Measurements from ENCODE around the gene KRTAP5-3. TPM values are rescaled to one million over a fixed set of nuclear protein-coding genes. Genes with fewer than 3 reads are reported as not detected.
A peak's percentile ranks its signal among the peaks of the same experiment; 100 is the strongest.

KRTAP5-3 gene
- polyA plus RNA-seq, 1 donor from 2014 or later = not detected

GRCh38 chr11:1570531-1570895, 37.8 kb downstream of the KRTAP5-3 start:
- Histone ChIP-seq H2AFZ (ENCODE audit: low read depth, low read length) (no peak overlapping the region), H3K4me3 (ENCODE audit: low read length) (peak overlapping the region; percentile 94), H3F3A (ENCODE audit: insufficient read depth, low read length, poor library complexity, severe bottlenecking) (peaks cover 4% of the 10 kb centered on the region), H3K4me2 (ENCODE audit: low read length) (peak overlapping the region; percentile 81), H3K36me3 (ENCODE audit: insufficient read depth, low read length) (no peaks in the 10 kb centered on the region), H3K9me2 (ENCODE audit: insufficient read depth, low read length) (no peaks in the 10 kb centered on the region), H3K27ac (ENCODE audit: low read length) (peak overlapping the region; percentile 85), H3K79me2 (replicated peaks; ENCODE audit: insufficient read depth, low read length) (peaks cover 75% of the 10 kb centered on the region), H3K9ac (ENCODE audit: low read length) (peak overlapping the region; percentile 97), H3K27me3 (ENCODE audit: insufficient read depth, low read depth, low read length) (peaks cover 9% of the 10 kb centered on the region), H3K9me3 (ENCODE audit: low read length) (no peaks in the 10 kb centered on the region), H4K20me1 (ENCODE audit: insufficient read depth) (peaks cover 24% of the 10 kb centered on the region)
- no peak for TF ChIP-seq TAF1 (IDR thresholded peaks at IDR 0.05; ENCODE audit: low read depth)
- no peak for TF ChIP-seq EZH2 (IDR thresholded peaks at IDR 0.05; ENCODE audit: borderline replicate concordance, insufficient read depth, low read length, poor library complexity, severe bottlenecking)
- TF ChIP-seq RAD21 (conservative IDR thresholded peaks at IDR 0.05) = no peak
- no peak for TF ChIP-seq POLR2AphosphoS5 (IDR thresholded peaks at IDR 0.05)
- no peak for TF ChIP-seq SMC3 (conservative IDR thresholded peaks at IDR 0.05; ENCODE audit: poor library complexity)
- no peak for TF ChIP-seq CTCF (IDR thresholded peaks at IDR 0.05; ENCODE audit: poor library complexity, severe bottlenecking)
- no peak for TF ChIP-seq MXI1 (conservative IDR thresholded peaks at IDR 0.05; ENCODE audit: poor library complexity, severe bottlenecking)
- no peak for TF ChIP-seq REST (IDR thresholded peaks at IDR 0.05; ENCODE audit: borderline replicate concordance)
- no peak for TF ChIP-seq EP300 (conservative IDR thresholded peaks at IDR 0.05; ENCODE audit: poor library complexity, severe bottlenecking)

- no peak overlapping the region for H2AFZ ChIP-seq (ENCODE audit: low read depth, low read length)
- no peaks in the 10 kb centered on the region for H3K9me3 ChIP-seq (ENCODE audit: low read length)
- H3K4me2 ChIP-seq (ENCODE audit: low read length) = peak overlapping the region; percentile 81
- peaks cover 26% of the 10 kb centered on the region for H4K20me1 ChIP-seq (ENCODE audit: insufficient read depth)
- peak overlapping the region; percentile 94 for H3K4me3 ChIP-seq (ENCODE audit: low read length)
- H3K27me3 ChIP-seq (ENCODE audit: insufficient read depth, low read depth, low read length) = peaks cover 9% of the 10 kb centered on the region
- peaks cover 75% of the 10 kb centered on the region for H3K79me2 ChIP-seq (replicated peaks; ENCODE audit: insufficient read depth, low read length)
- peaks cover 3% of the 10 kb centered on the region for H3F3A ChIP-seq (ENCODE audit: insufficient read depth, low read length, poor library complexity, severe bottlenecking)
- H3K36me3 ChIP-seq (ENCODE audit: insufficient read depth, low read length) = no peaks in the 10 kb centered on the region
- H3K27ac ChIP-seq (ENCODE audit: low read length) = peak overlapping the region; percentile 85
- H3K9ac ChIP-seq (ENCODE audit: low read length) = peak overlapping the region; percentile 97
- H3K9me2 ChIP-seq (ENCODE audit: insufficient read depth, low read length) = no peaks in the 10 kb centered on the region
- no peak for TF ChIP-seq POLR2AphosphoS5 (IDR thresholded peaks at IDR 0.05)
- no peak for TF ChIP-seq MXI1 (conservative IDR thresholded peaks at IDR 0.05; ENCODE audit: poor library complexity, severe bottlenecking)
- TF ChIP-seq EZH2 (IDR thresholded peaks at IDR 0.05; ENCODE audit: borderline replicate concordance, insufficient read depth, low read length, poor library complexity, severe bottlenecking) = no peak
- no peak for TF ChIP-seq EP300 (conservative IDR thresholded peaks at IDR 0.05; ENCODE audit: poor library complexity, severe bottlenecking)
- TF ChIP-seq REST (IDR thresholded peaks at IDR 0.05; ENCODE audit: borderline replicate concordance) = no peak
- no peak for TF ChIP-seq SMC3 (conservative IDR thresholded peaks at IDR 0.05; ENCODE audit: poor library complexity)
- no peak for TF ChIP-seq RAD21 (conservative IDR thresholded peaks at IDR 0.05)
Observed at GRCh38 chr11:1570001-1570453, 38.2 kb downstream of the KRTAP5-3 start.
